ENCODE data around the gene SLC9A8.
"Not testable (repeated sequence)": the region's sequence is repeated elsewhere in the genome, so short reads cannot be mapped to it uniquely, and the experiment has no call there.

Gene SLC9A8

GRCh38 chr20:49787371-49788357 is 25.0 kb upstream of the SLC9A8 start:
- no peak for DNase-seq (ENCODE audit: low spot score)

- no peak for DNase-seq (ENCODE audit: low spot score)
These were observed 22.4 kb upstream of the SLC9A8 start for GRCh38 chr20:49790077-49790798.

- DNase-seq (ENCODE audit: low spot score) = no peak
These were observed 21.5 kb upstream of the SLC9A8 start for GRCh38 chr20:49791165-49791564.

- DNase-seq (ENCODE audit: low spot score) = no peak
These were observed 20.6 kb upstream of the SLC9A8 start for GRCh38 chr20:49792006-49792405.

GRCh38 chr20:49792611-49793010 is 20.0 kb upstream of the SLC9A8 start:
- no peak for DNase-seq (ENCODE audit: low spot score)

GRCh38 chr20:49794336-49795134 is 18.1 kb upstream of the SLC9A8 start:
- DNase-seq (ENCODE audit: low spot score) = no peak

GRCh38 chr20:49795135-49795424 is 17.5 kb upstream of the SLC9A8 start:
- DNase-seq (ENCODE audit: low spot score) = no peak

- DNase-seq (ENCODE audit: low spot score) = no peak
These were observed 15.9 kb upstream of the SLC9A8 start for GRCh38 chr20:49796600-49797343.

- DNase-seq (ENCODE audit: low spot score) = no peak
These were observed 15.3 kb upstream of the SLC9A8 start for GRCh38 chr20:49797344-49797615.

GRCh38 chr20:49798718-49799117 is 13.9 kb upstream of the SLC9A8 start:
- no peak for DNase-seq (ENCODE audit: low spot score)

- no peak for DNase-seq (ENCODE audit: low spot score)
These were observed 12.9 kb upstream of the SLC9A8 start for GRCh38 chr20:49799698-49800097.

- no peak for DNase-seq (ENCODE audit: low spot score)
These were observed 9.2 kb upstream of the SLC9A8 start for GRCh38 chr20:49803418-49803817.

GRCh38 chr20:49804364-49804763 is 8.3 kb upstream of the SLC9A8 start:
- no peak for DNase-seq (ENCODE audit: low spot score)

GRCh38 chr20:49805224-49805876 is 7.3 kb upstream of the SLC9A8 start:
- DNase-seq (ENCODE audit: low spot score) = not testable (repeated sequence)

- no peak for DNase-seq (ENCODE audit: low spot score)
These were observed 3.9 kb upstream of the SLC9A8 start for GRCh38 chr20:49808753-49809152.

- DNase-seq (ENCODE audit: low spot score) = no peak
These were observed 2.7 kb upstream of the SLC9A8 start for GRCh38 chr20:49809803-49810359.

- no peak for DNase-seq (ENCODE audit: low spot score)
These were observed 2.0 kb upstream of the SLC9A8 start for GRCh38 chr20:49810491-49811190.

GRCh38 chr20:49811825-49812506 is 662 bp upstream of the SLC9A8 start:
- no peak for DNase-seq (ENCODE audit: low spot score)

GRCh38 chr20:49813305-49813974 is 812 bp downstream of the SLC9A8 start:
- no peak for DNase-seq (ENCODE audit: low spot score)
